ENCODE data around the gene PC. TPM values are rescaled to one million over a fixed set of nuclear protein-coding genes. Genes with fewer than 3 reads are reported as not detected.

Gene PC
- polyA plus RNA-seq, 2 donors: 18.0 to 24.9 TPM

- H3K9me3 ChIP-seq (ENCODE audit: control insufficient read depth in 2 of 2, insufficient read depth in 1 of 2, low read depth in 1 of 2, low read length in 1 of 2): no peaks in the 10 kb centered on the region
- H3K36me3 ChIP-seq (ENCODE audit: control insufficient read depth in 2 of 2, insufficient read depth in 2 of 2, low read length in 1 of 2): peaks cover 0 to 11% of the 10 kb centered on the region in 2 donors
- no peaks in the 10 kb centered on the region for H3K4me1 ChIP-seq (ENCODE audit: control insufficient read depth in 2 of 2, insufficient read depth in 2 of 2, low read length in 1 of 2)
- 95 to 97% methylated on average over 4 of the region's 4 CpGs for WGBS, 2 donors
- H3K27ac ChIP-seq (ENCODE audit: low read depth in 2 of 2, low read length in 1 of 2): no peak overlapping the region
- no peaks in the 10 kb centered on the region for H3K27me3 ChIP-seq (ENCODE audit: control insufficient read depth in 1 of 2, insufficient read depth in 2 of 2, low read length in 2 of 2)
- H3K4me3 ChIP-seq (ENCODE audit: low read depth in 1 of 2, low read length in 2 of 2): no peak overlapping the region
Observed at GRCh38 chr11:66823700-66824099, 134.5 kb downstream of the PC start.

- 83 to 84% methylated on average over 3 of the region's 3 CpGs for WGBS, 2 donors
- Histone ChIP-seq H3K9me3 (ENCODE audit: control insufficient read depth in 2 of 2, insufficient read depth in 1 of 2, low read depth in 1 of 2, low read length in 1 of 2) (no peaks in the 10 kb centered on the region), H3K4me3 (ENCODE audit: low read depth in 1 of 2, low read length in 2 of 2) (no peak overlapping the region), H3K27me3 (ENCODE audit: control insufficient read depth in 1 of 2, insufficient read depth in 2 of 2, low read length in 2 of 2) (no peaks in the 10 kb centered on the region), H3K36me3 (ENCODE audit: control insufficient read depth in 2 of 2, insufficient read depth in 2 of 2, low read length in 1 of 2) (peaks cover 3 to 12% of the 10 kb centered on the region in 2 donors), H3K27ac (ENCODE audit: low read depth in 2 of 2, low read length in 1 of 2) (no peak overlapping the region), H3K4me1 (ENCODE audit: control insufficient read depth in 2 of 2, insufficient read depth in 2 of 2, low read length in 1 of 2) (no peaks in the 10 kb centered on the region)
Observed at GRCh38 chr11:66820901-66821300, 137.3 kb downstream of the PC start.

GRCh38 chr11:66820381-66820780, 137.8 kb downstream of the PC start:
- Histone ChIP-seq H3K27me3 (ENCODE audit: control insufficient read depth in 1 of 2, insufficient read depth in 2 of 2, low read length in 2 of 2) (no peaks in the 10 kb centered on the region), H3K27ac (ENCODE audit: low read depth in 2 of 2, low read length in 1 of 2) (no peak overlapping the region), H3K4me1 (ENCODE audit: control insufficient read depth in 2 of 2, insufficient read depth in 2 of 2, low read length in 1 of 2) (no peaks in the 10 kb centered on the region), H3K36me3 (ENCODE audit: control insufficient read depth in 2 of 2, insufficient read depth in 2 of 2, low read length in 1 of 2) (peaks cover 3 to 12% of the 10 kb centered on the region in 2 donors), H3K4me3 (ENCODE audit: low read depth in 1 of 2, low read length in 2 of 2) (no peak overlapping the region), H3K9me3 (ENCODE audit: control insufficient read depth in 2 of 2, insufficient read depth in 1 of 2, low read depth in 1 of 2, low read length in 1 of 2) (no peaks in the 10 kb centered on the region)
- 79 to 84% methylated on average over 3 of the region's 3 CpGs for WGBS, 2 donors

- Histone ChIP-seq H3K4me3 (ENCODE audit: low read depth in 1 of 2, low read length in 2 of 2) (no peak overlapping the region), H3K27ac (ENCODE audit: low read depth in 2 of 2, low read length in 1 of 2) (no peak overlapping the region), H3K4me1 (ENCODE audit: control insufficient read depth in 2 of 2, insufficient read depth in 2 of 2, low read length in 1 of 2) (no peaks in the 10 kb centered on the region), H3K9me3 (ENCODE audit: control insufficient read depth in 2 of 2, insufficient read depth in 1 of 2, low read depth in 1 of 2, low read length in 1 of 2) (no peaks in the 10 kb centered on the region), H3K27me3 (ENCODE audit: control insufficient read depth in 1 of 2, insufficient read depth in 2 of 2, low read length in 2 of 2) (no peaks in the 10 kb centered on the region), H3K36me3 (ENCODE audit: control insufficient read depth in 2 of 2, insufficient read depth in 2 of 2, low read length in 1 of 2) (peaks cover 3 to 12% of the 10 kb centered on the region in 2 donors)
- 88 to 90% methylated on average over 3 of the region's 3 CpGs for WGBS, 2 donors
Observed at GRCh38 chr11:66818231-66818955, 139.8 kb downstream of the PC start.

- no peak overlapping the region for H3K27ac ChIP-seq (ENCODE audit: low read depth in 2 of 2, low read length in 1 of 2)
- 39 to 57% methylated on average over 1 of the region's 1 CpG for WGBS, 2 donors
Observed at GRCh38 chr11:66815646-66816045, 142.5 kb downstream of the PC start.

GRCh38 chr11:66814678-66815077, 143.5 kb downstream of the PC start:
- H3K9me3 ChIP-seq (ENCODE audit: control insufficient read depth in 2 of 2, insufficient read depth in 1 of 2, low read depth in 1 of 2, low read length in 1 of 2): no peaks in the 10 kb centered on the region
- no peaks in the 10 kb centered on the region for H3K27me3 ChIP-seq (ENCODE audit: control insufficient read depth in 1 of 2, insufficient read depth in 2 of 2, low read length in 2 of 2)
- WGBS, 2 donors: 92 to 93% methylated on average over 5 of the region's 5 CpGs
- no peak overlapping the region for H3K4me3 ChIP-seq (ENCODE audit: low read depth in 1 of 2, low read length in 2 of 2)
- H3K27ac ChIP-seq (ENCODE audit: low read depth in 2 of 2, low read length in 1 of 2): no peak overlapping the region
- H3K36me3 ChIP-seq (ENCODE audit: control insufficient read depth in 2 of 2, insufficient read depth in 2 of 2, low read length in 1 of 2): peaks cover 3 to 4% of the 10 kb centered on the region in 2 donors
- no peaks in the 10 kb centered on the region for H3K4me1 ChIP-seq (ENCODE audit: control insufficient read depth in 2 of 2, insufficient read depth in 2 of 2, low read length in 1 of 2)

More at GRCh38 chr11:66815646-66816045, 142.5 kb downstream of the PC start:
- H3K9me3 ChIP-seq (ENCODE audit: control insufficient read depth in 2 of 2, insufficient read depth in 1 of 2, low read depth in 1 of 2, low read length in 1 of 2): no peaks in the 10 kb centered on the region
- no peaks in the 10 kb centered on the region for H3K27me3 ChIP-seq (ENCODE audit: control insufficient read depth in 1 of 2, insufficient read depth in 2 of 2, low read length in 2 of 2)
- peaks cover 3 to 4% of the 10 kb centered on the region in 2 donors for H3K36me3 ChIP-seq (ENCODE audit: control insufficient read depth in 2 of 2, insufficient read depth in 2 of 2, low read length in 1 of 2)
- H3K4me3 ChIP-seq (ENCODE audit: low read depth in 1 of 2, low read length in 2 of 2): no peak overlapping the region
- H3K4me1 ChIP-seq (ENCODE audit: control insufficient read depth in 2 of 2, insufficient read depth in 2 of 2, low read length in 1 of 2): no peaks in the 10 kb centered on the region

- H3K4me1 ChIP-seq (ENCODE audit: control insufficient read depth in 2 of 2, insufficient read depth in 2 of 2, low read length in 1 of 2): no peaks in the 10 kb centered on the region
- H3K4me3 ChIP-seq (ENCODE audit: low read depth in 1 of 2, low read length in 2 of 2): no peak overlapping the region
- H3K27me3 ChIP-seq (ENCODE audit: control insufficient read depth in 1 of 2, insufficient read depth in 2 of 2, low read length in 2 of 2): no peaks in the 10 kb centered on the region
- no peaks in the 10 kb centered on the region for H3K9me3 ChIP-seq (ENCODE audit: control insufficient read depth in 2 of 2, insufficient read depth in 1 of 2, low read depth in 1 of 2, low read length in 1 of 2)
- H3K27ac ChIP-seq (ENCODE audit: low read depth in 2 of 2, low read length in 1 of 2): no peak overlapping the region
- no peaks in the 10 kb centered on the region for H3K36me3 ChIP-seq (ENCODE audit: control insufficient read depth in 2 of 2, insufficient read depth in 2 of 2, low read length in 1 of 2)
- WGBS, 2 donors: 94 to 100% methylated on average over 1 of the region's 1 CpG
Observed at GRCh38 chr11:66810576-66811185, 147.5 kb downstream of the PC start.

GRCh38 chr11:66809592-66809991, 148.6 kb downstream of the PC start:
- H3K9me3 ChIP-seq (ENCODE audit: control insufficient read depth in 2 of 2, insufficient read depth in 1 of 2, low read depth in 1 of 2, low read length in 1 of 2): no peaks in the 10 kb centered on the region
- 95% methylated on average over 3 of the region's 3 CpGs for WGBS, 2 donors
- no peaks in the 10 kb centered on the region for H3K4me1 ChIP-seq (ENCODE audit: control insufficient read depth in 2 of 2, insufficient read depth in 2 of 2, low read length in 1 of 2)
- H3K36me3 ChIP-seq (ENCODE audit: control insufficient read depth in 2 of 2, insufficient read depth in 2 of 2, low read length in 1 of 2): peaks cover 0 to 3% of the 10 kb centered on the region in 2 donors
- H3K27ac ChIP-seq (ENCODE audit: low read depth in 2 of 2, low read length in 1 of 2): no peak overlapping the region
- H3K27me3 ChIP-seq (ENCODE audit: control insufficient read depth in 1 of 2, insufficient read depth in 2 of 2, low read length in 2 of 2): no peaks in the 10 kb centered on the region
- no peak overlapping the region for H3K4me3 ChIP-seq (ENCODE audit: low read depth in 1 of 2, low read length in 2 of 2)

- no peak overlapping the region for H3K27ac ChIP-seq (ENCODE audit: low read depth in 2 of 2, low read length in 1 of 2)
- no peaks in the 10 kb centered on the region for H3K9me3 ChIP-seq (ENCODE audit: control insufficient read depth in 2 of 2, insufficient read depth in 1 of 2, low read depth in 1 of 2, low read length in 1 of 2)
- peaks cover 0 to 3% of the 10 kb centered on the region in 2 donors for H3K36me3 ChIP-seq (ENCODE audit: control insufficient read depth in 2 of 2, insufficient read depth in 2 of 2, low read length in 1 of 2)
- H3K27me3 ChIP-seq (ENCODE audit: control insufficient read depth in 1 of 2, insufficient read depth in 2 of 2, low read length in 2 of 2): no peaks in the 10 kb centered on the region
- 85 to 97% methylated on average over 5 of the region's 5 CpGs for WGBS, 2 donors
- no peak overlapping the region for H3K4me3 ChIP-seq (ENCODE audit: low read depth in 1 of 2, low read length in 2 of 2)
- no peaks in the 10 kb centered on the region for H3K4me1 ChIP-seq (ENCODE audit: control insufficient read depth in 2 of 2, insufficient read depth in 2 of 2, low read length in 1 of 2)
Observed at GRCh38 chr11:66800720-66801428, 157.3 kb downstream of the PC start.
